ENCODE results near the gene SH3PXD2A.

- no peak for TF ChIP-seq GATA3 (IDR thresholded peaks at IDR 0.05; ENCODE audit: low read depth, low read length)
- TF ChIP-seq GATA2 (IDR thresholded peaks at IDR 0.05; ENCODE audit: low read depth, low read length): no peak
Observed at GRCh38 chr10:103569896-103570295, 285.5 kb downstream of the SH3PXD2A start.

Data from SH-SY5Y (cell line).